ENCODE data around the gene CCDC34.
"Not testable (repeated sequence)": the region's sequence is repeated elsewhere in the genome, so short reads cannot be mapped to it uniquely, and the experiment has no call there.

CCDC34 gene

GRCh38 chr11:27321340-27321739 lies 41.7 kb downstream of the CCDC34 start:
- H3K27me3 ChIP-seq (ENCODE audit: control insufficient read depth, insufficient read depth, low read length); H3K36me3 ChIP-seq (ENCODE audit: control insufficient read depth, insufficient read depth, low read length); H3K27ac ChIP-seq (ENCODE audit: low read depth, low read length); H3K4me3 ChIP-seq (ENCODE audit: low read length); H3K9ac ChIP-seq (ENCODE audit: low read length); H3K4me1 ChIP-seq (ENCODE audit: control insufficient read depth, insufficient read depth, low read length): not testable (repeated sequence)

- Histone ChIP-seq H3K27ac (ENCODE audit: low read depth, low read length) (no peak overlapping the region), H3K27me3 (ENCODE audit: control insufficient read depth, insufficient read depth, low read length) (no peaks in the 10 kb centered on the region), H3K4me1 (ENCODE audit: control insufficient read depth, insufficient read depth, low read length) (no peaks in the 10 kb centered on the region), H3K4me3 (ENCODE audit: low read length) (no peak overlapping the region), H3K9ac (ENCODE audit: low read length) (no peak overlapping the region), H3K36me3 (ENCODE audit: control insufficient read depth, insufficient read depth, low read length) (no peaks in the 10 kb centered on the region)
Measured at GRCh38 chr11:27319072-27319471, 43.9 kb downstream of the CCDC34 start.

GRCh38 chr11:27317751-27318150 lies 45.3 kb downstream of the CCDC34 start:
- Histone ChIP-seq H3K27me3 (ENCODE audit: control insufficient read depth, insufficient read depth, low read length) (no peaks in the 10 kb centered on the region), H3K4me1 (ENCODE audit: control insufficient read depth, insufficient read depth, low read length) (no peaks in the 10 kb centered on the region), H3K27ac (ENCODE audit: low read depth, low read length) (no peak overlapping the region), H3K4me3 (ENCODE audit: low read length) (no peak overlapping the region), H3K9ac (ENCODE audit: low read length) (no peak overlapping the region), H3K36me3 (ENCODE audit: control insufficient read depth, insufficient read depth, low read length) (no peaks in the 10 kb centered on the region)

GRCh38 chr11:27315836-27316235 lies 47.2 kb downstream of the CCDC34 start:
- Histone ChIP-seq H3K9ac (ENCODE audit: low read length) (no peak overlapping the region), H3K4me3 (ENCODE audit: low read length) (no peak overlapping the region), H3K36me3 (ENCODE audit: control insufficient read depth, insufficient read depth, low read length) (no peaks in the 10 kb centered on the region), H3K27ac (ENCODE audit: low read depth, low read length) (no peak overlapping the region), H3K27me3 (ENCODE audit: control insufficient read depth, insufficient read depth, low read length) (no peaks in the 10 kb centered on the region), H3K4me1 (ENCODE audit: control insufficient read depth, insufficient read depth, low read length) (no peaks in the 10 kb centered on the region)

GRCh38 chr11:27313157-27313821 lies 49.7 kb downstream of the CCDC34 start:
- Histone ChIP-seq H3K36me3 (ENCODE audit: control insufficient read depth, insufficient read depth, low read length) (no peaks in the 10 kb centered on the region), H3K4me3 (ENCODE audit: low read length) (no peak overlapping the region), H3K9ac (ENCODE audit: low read length) (no peak overlapping the region), H3K4me1 (ENCODE audit: control insufficient read depth, insufficient read depth, low read length) (no peaks in the 10 kb centered on the region), H3K27ac (ENCODE audit: low read depth, low read length) (no peak overlapping the region), H3K27me3 (ENCODE audit: control insufficient read depth, insufficient read depth, low read length) (no peaks in the 10 kb centered on the region)

GRCh38 chr11:27312110-27312509 lies 50.9 kb downstream of the CCDC34 start:
- Histone ChIP-seq H3K27ac (ENCODE audit: low read depth, low read length) (no peak overlapping the region), H3K36me3 (ENCODE audit: control insufficient read depth, insufficient read depth, low read length) (no peaks in the 10 kb centered on the region), H3K27me3 (ENCODE audit: control insufficient read depth, insufficient read depth, low read length) (no peaks in the 10 kb centered on the region), H3K9ac (ENCODE audit: low read length) (no peak overlapping the region), H3K4me1 (ENCODE audit: control insufficient read depth, insufficient read depth, low read length) (no peaks in the 10 kb centered on the region), H3K4me3 (ENCODE audit: low read length) (no peak overlapping the region)

- no peaks in the 10 kb centered on the region for H3K4me1 ChIP-seq (ENCODE audit: control insufficient read depth, insufficient read depth, low read length)
- H3K4me3 ChIP-seq (ENCODE audit: low read length) = no peak overlapping the region
- no peaks in the 10 kb centered on the region for H3K36me3 ChIP-seq (ENCODE audit: control insufficient read depth, insufficient read depth, low read length)
Measured at GRCh38 chr11:27310707-27311106, 52.3 kb downstream of the CCDC34 start.

GRCh38 chr11:27310182-27310581 lies 52.8 kb downstream of the CCDC34 start:
- Histone ChIP-seq H3K4me1 (ENCODE audit: control insufficient read depth, insufficient read depth, low read length) (no peaks in the 10 kb centered on the region), H3K27ac (ENCODE audit: low read depth, low read length) (no peak overlapping the region), H3K4me3 (ENCODE audit: low read length) (no peak overlapping the region), H3K27me3 (ENCODE audit: control insufficient read depth, insufficient read depth, low read length) (no peaks in the 10 kb centered on the region), H3K9ac (ENCODE audit: low read length) (no peak overlapping the region), H3K36me3 (ENCODE audit: control insufficient read depth, insufficient read depth, low read length) (no peaks in the 10 kb centered on the region)

More at GRCh38 chr11:27310707-27311106, 52.3 kb downstream of the CCDC34 start:
- Histone ChIP-seq H3K27ac (ENCODE audit: low read depth, low read length) (no peak overlapping the region), H3K9ac (ENCODE audit: low read length) (no peak overlapping the region), H3K27me3 (ENCODE audit: control insufficient read depth, insufficient read depth, low read length) (no peaks in the 10 kb centered on the region)

GRCh38 chr11:27309046-27309445 lies 54.0 kb downstream of the CCDC34 start:
- no peaks in the 10 kb centered on the region for H3K36me3 ChIP-seq (ENCODE audit: control insufficient read depth, insufficient read depth, low read length)
- H3K4me3 ChIP-seq (ENCODE audit: low read length) = no peak overlapping the region
- H3K27me3 ChIP-seq (ENCODE audit: control insufficient read depth, insufficient read depth, low read length) = no peaks in the 10 kb centered on the region
- H3K9ac ChIP-seq (ENCODE audit: low read length) = no peak overlapping the region
- H3K4me1 ChIP-seq (ENCODE audit: control insufficient read depth, insufficient read depth, low read length) = no peaks in the 10 kb centered on the region
- H3K27ac ChIP-seq (ENCODE audit: low read depth, low read length) = no peak overlapping the region

- H3K4me3 ChIP-seq (ENCODE audit: low read length) = no peak overlapping the region
- H3K9ac ChIP-seq (ENCODE audit: low read length) = no peak overlapping the region
- H3K4me1 ChIP-seq (ENCODE audit: control insufficient read depth, insufficient read depth, low read length) = no peaks in the 10 kb centered on the region
- H3K27me3 ChIP-seq (ENCODE audit: control insufficient read depth, insufficient read depth, low read length) = no peaks in the 10 kb centered on the region
- H3K27ac ChIP-seq (ENCODE audit: low read depth, low read length) = no peak overlapping the region
- H3K36me3 ChIP-seq (ENCODE audit: control insufficient read depth, insufficient read depth, low read length) = no peaks in the 10 kb centered on the region
Measured at GRCh38 chr11:27307232-27307631, 55.8 kb downstream of the CCDC34 start.

GRCh38 chr11:27305751-27306150 lies 57.3 kb downstream of the CCDC34 start:
- Histone ChIP-seq H3K4me1 (ENCODE audit: control insufficient read depth, insufficient read depth, low read length) (no peaks in the 10 kb centered on the region), H3K4me3 (ENCODE audit: low read length) (no peak overlapping the region), H3K27ac (ENCODE audit: low read depth, low read length) (no peak overlapping the region), H3K36me3 (ENCODE audit: control insufficient read depth, insufficient read depth, low read length) (no peaks in the 10 kb centered on the region), H3K9ac (ENCODE audit: low read length) (no peak overlapping the region), H3K27me3 (ENCODE audit: control insufficient read depth, insufficient read depth, low read length) (no peaks in the 10 kb centered on the region)

GRCh38 chr11:27304514-27304913 lies 58.5 kb downstream of the CCDC34 start:
- no peak overlapping the region for H3K4me3 ChIP-seq (ENCODE audit: low read length)
- no peaks in the 10 kb centered on the region for H3K27me3 ChIP-seq (ENCODE audit: control insufficient read depth, insufficient read depth, low read length)
- no peak overlapping the region for H3K27ac ChIP-seq (ENCODE audit: low read depth, low read length)
- no peaks in the 10 kb centered on the region for H3K36me3 ChIP-seq (ENCODE audit: control insufficient read depth, insufficient read depth, low read length)
- no peak overlapping the region for H3K9ac ChIP-seq (ENCODE audit: low read length)
- H3K4me1 ChIP-seq (ENCODE audit: control insufficient read depth, insufficient read depth, low read length) = no peaks in the 10 kb centered on the region

GRCh38 chr11:27303903-27304302 lies 59.1 kb downstream of the CCDC34 start:
- Histone ChIP-seq H3K27me3 (ENCODE audit: control insufficient read depth, insufficient read depth, low read length) (no peaks in the 10 kb centered on the region), H3K36me3 (ENCODE audit: control insufficient read depth, insufficient read depth, low read length) (no peaks in the 10 kb centered on the region), H3K4me3 (ENCODE audit: low read length) (no peak overlapping the region), H3K27ac (ENCODE audit: low read depth, low read length) (no peak overlapping the region), H3K4me1 (ENCODE audit: control insufficient read depth, insufficient read depth, low read length) (no peaks in the 10 kb centered on the region), H3K9ac (ENCODE audit: low read length) (no peak overlapping the region)

Data from rectal smooth muscle tissue (tissue), 1 donor.